AG09309 (cell line): ENCODE data around the gene AHNAK.
A peak's percentile ranks its signal among the peaks of the same experiment; 100 is the strongest.

Source experiments
- DNase-seq: peaks from one replicate; pipeline ENCODE4 v3.0.0-alpha.2; 2010; ENCODE audit warnings: low read depth
- H3K4me3 ChIP-seq: 2 replicates; pipeline ENCODE4 v1.5.1; 2011; ENCODE audit warnings: mild to moderate bottlenecking, low read depth, low read length, moderate library complexity; ENCODE audit not compliant: control insufficient read depth
- CTCF ChIP-seq: IDR thresholded peaks from 2 replicates; pipeline ENCODE4 v1.5.1; 2011; ENCODE audit warnings: mild to moderate bottlenecking, low read depth, low read length, inconsistent platforms; ENCODE audit not compliant: insufficient read depth, control insufficient read depth; ENCODE audit errors: missing control alignments

The AHNAK gene

GRCh38 chr11:62498492-62499286 is 47.9 kb downstream of the AHNAK start:
- TF ChIP-seq CTCF = no peak
- H3K4me3 ChIP-seq = no peak overlapping the region
- DNase-seq = no peak

GRCh38 chr11:62498031-62498430 is 48.6 kb downstream of the AHNAK start:
- no peak overlapping the region for H3K4me3 ChIP-seq

GRCh38 chr11:62497132-62497801 is 49.3 kb downstream of the AHNAK start:
- no peak for DNase-seq
- H3K4me3 ChIP-seq = no peak overlapping the region
- TF ChIP-seq CTCF = peak; percentile 33

More at GRCh38 chr11:62498031-62498430, 48.6 kb downstream of the AHNAK start:
- TF ChIP-seq CTCF = no peak
- no peak for DNase-seq

GRCh38 chr11:62496676-62497075 is 49.9 kb downstream of the AHNAK start:
- no peak overlapping the region for H3K4me3 ChIP-seq
- no peak for DNase-seq
- TF ChIP-seq CTCF = no peak

GRCh38 chr11:62494246-62494645 is 52.4 kb downstream of the AHNAK start:
- DNase-seq = no peak
- no peak for TF ChIP-seq CTCF
- no peak overlapping the region for H3K4me3 ChIP-seq

GRCh38 chr11:62493801-62494200 is 52.8 kb downstream of the AHNAK start:
- H3K4me3 ChIP-seq = no peak overlapping the region
- no peak for DNase-seq
- no peak for TF ChIP-seq CTCF
